ENCODE data around the gene TDRD15.

GRCh38 chr2:21095178-21095577 is 28.6 kb upstream of the TDRD15 start:
- TF ChIP-seq CTCF (conservative IDR thresholded peaks at IDR 0.05; ENCODE audit: low read depth in 2 of 2) (no peak), EZH2 (IDR thresholded peaks at IDR 0.05; ENCODE audit: low read depth, unreplicated experiment) (no peak), CREB1 (CRISPR knock-in tag; IDR thresholded peaks at IDR 0.05; ENCODE audit: low read depth) (no peak), JUNB (IDR thresholded peaks at IDR 0.05; ENCODE audit: unreplicated experiment) (no peak), EZH2phosphoT487 (IDR thresholded peaks at IDR 0.05; ENCODE audit: unreplicated experiment) (no peak), ETS1 (IDR thresholded peaks at IDR 0.05) (no peak), POLR2AphosphoS5 (IDR thresholded peaks at IDR 0.05; ENCODE audit: low read depth) (no peak)
